ENCODE results near the gene PSG5. TPM values are rescaled to one million over a fixed set of nuclear protein-coding genes. Genes with fewer than 3 reads are reported as not detected.
"Not testable (repeated sequence)": the region's sequence is repeated elsewhere in the genome, so short reads cannot be mapped to it uniquely, and the experiment has no call there.

Gene PSG5
- total and polyA plus RNA-seq, 10 donors: not detected

- not testable (repeated sequence) for DNase-seq
- WGBS, 5 donors: 37 to 78% (median 56%) methylated on average over 4 to 5 of the region's 5 CpGs; no CpG with 5 or more reads in 1 of the 5 donors
These were observed 12.5 kb upstream of the PSG5 start for GRCh38 chr19:43198686-43199419.

GRCh38 chr19:43197666-43198397 lies 11.5 kb upstream of the PSG5 start:
- H3K27me3 ChIP-seq (replicated peaks in 1 of 7); H3K4me1 ChIP-seq; H3K9me3 ChIP-seq; H3K36me3 ChIP-seq; H3K4me3 ChIP-seq; intact Hi-C loops (cut with DNase I; ENCODE audit: low total_unique reads); H3K27ac ChIP-seq; DNase-seq: not testable (repeated sequence)
- 91 to 98% (median 95%) methylated on average over 4 to 6 of the region's 7 CpGs; no CpG with 5 or more reads in 1 of the 5 donors for whole genome bisulfite sequencing, 5 donors

More at GRCh38 chr19:43198686-43199419, 12.5 kb upstream of the PSG5 start:
- H3K4me1 ChIP-seq; H3K36me3 ChIP-seq; H3K27ac ChIP-seq; intact Hi-C loops (cut with DNase I; ENCODE audit: low total_unique reads); H3K4me3 ChIP-seq; H3K9me3 ChIP-seq; H3K27me3 ChIP-seq (replicated peaks in 1 of 7): not testable (repeated sequence)

GRCh38 chr19:43194397-43194796 lies 8.1 kb upstream of the PSG5 start:
- DNase-seq; H3K36me3 ChIP-seq; H3K27ac ChIP-seq; intact Hi-C loops (cut with DNase I; ENCODE audit: low total_unique reads); H3K4me1 ChIP-seq; H3K4me3 ChIP-seq; H3K9me3 ChIP-seq: not testable (repeated sequence)
- 80 to 86% (median 84%) methylated on average over 7 of the region's 7 CpGs for WGBS, 5 donors
- H3K27me3 ChIP-seq (replicated peaks in 1 of 7): peaks cover 0 to 17% (median 0%) of the 10 kb centered on the region in 7 donors

- H3K36me3 ChIP-seq; DNase-seq; intact Hi-C loops (cut with DNase I; ENCODE audit: low total_unique reads); H3K27ac ChIP-seq; H3K9me3 ChIP-seq; H3K4me3 ChIP-seq; H3K4me1 ChIP-seq: not testable (repeated sequence)
- WGBS, 5 donors: 46 to 62% (median 61%) methylated on average over 4 of the region's 4 CpGs
- H3K27me3 ChIP-seq (replicated peaks in 1 of 7): peaks cover 0 to 17% (median 0%) of the 10 kb centered on the region in 7 donors
These were observed 6.2 kb upstream of the PSG5 start for GRCh38 chr19:43192381-43193155.

- H3K27me3 ChIP-seq (replicated peaks in 1 of 7); H3K36me3 ChIP-seq; DNase-seq; H3K27ac ChIP-seq; H3K4me3 ChIP-seq; H3K4me1 ChIP-seq; intact Hi-C loops (cut with DNase I; ENCODE audit: low total_unique reads); H3K9me3 ChIP-seq: not testable (repeated sequence)
- 52 to 63% (median 61%) methylated on average over 8 to 9 of the region's 9 CpGs for WGBS, 5 donors
These were observed 1.8 kb upstream of the PSG5 start for GRCh38 chr19:43188092-43188491.

- H3K9me3 ChIP-seq; H3K27ac ChIP-seq; intact Hi-C loops (cut with DNase I; ENCODE audit: low total_unique reads); DNase-seq; H3K27me3 ChIP-seq (replicated peaks in 1 of 7); H3K4me3 ChIP-seq; H3K36me3 ChIP-seq; H3K4me1 ChIP-seq: not testable (repeated sequence)
- 55 to 71% (median 61%) methylated on average over 3 to 4 of the region's 4 CpGs for WGBS, 5 donors
These were observed 4.2 kb downstream of the PSG5 start for GRCh38 chr19:43181869-43182771.

- DNase-seq; H3K9me3 ChIP-seq; H3K4me1 ChIP-seq; H3K36me3 ChIP-seq; H3K27ac ChIP-seq; H3K27me3 ChIP-seq (replicated peaks in 1 of 7); intact Hi-C loops (cut with DNase I; ENCODE audit: low total_unique reads); H3K4me3 ChIP-seq: not testable (repeated sequence)
- 0 to 13% (median 4%) methylated on average over 1 of the region's 1 CpG; no CpG with 5 or more reads in 1 of the 5 donors for WGBS, 5 donors
These were observed 6.7 kb downstream of the PSG5 start for GRCh38 chr19:43179569-43180147.

- DNase-seq; intact Hi-C loops (cut with DNase I; ENCODE audit: low total_unique reads); H3K36me3 ChIP-seq; H3K27ac ChIP-seq; H3K4me1 ChIP-seq; H3K27me3 ChIP-seq (replicated peaks in 1 of 7); H3K4me3 ChIP-seq; H3K9me3 ChIP-seq: not testable (repeated sequence)
- 63 to 100% (median 92%) methylated on average over 1 to 3 of the region's 3 CpGs for WGBS, 5 donors
These were observed 7.8 kb downstream of the PSG5 start for GRCh38 chr19:43178577-43178976.

GRCh38 chr19:43165906-43166305 lies 20.4 kb downstream of the PSG5 start:
- H3K9me3 ChIP-seq; intact Hi-C loops (cut with DNase I; ENCODE audit: low total_unique reads); H3K27ac ChIP-seq; H3K36me3 ChIP-seq; H3K4me3 ChIP-seq; DNase-seq; H3K4me1 ChIP-seq: not testable (repeated sequence)
- H3K27me3 ChIP-seq (replicated peaks in 1 of 7): peaks cover 0 to 14% (median 0%) of the 10 kb centered on the region in 7 donors
- 58 to 87% (median 68%) methylated on average over 3 of the region's 3 CpGs for WGBS, 5 donors

- not testable (repeated sequence) for H3K4me3 ChIP-seq, DNase-seq
- 71 to 88% (median 77%) methylated on average over 3 of the region's 3 CpGs for WGBS, 5 donors
These were observed 23.2 kb downstream of the PSG5 start for GRCh38 chr19:43163135-43163534.

More at GRCh38 chr19:43163135-43163534, 23.2 kb downstream of the PSG5 start:
- H3K27me3 ChIP-seq (replicated peaks in 1 of 7); H3K9me3 ChIP-seq; intact Hi-C loops (cut with DNase I; ENCODE audit: low total_unique reads); H3K27ac ChIP-seq; H3K36me3 ChIP-seq; H3K4me1 ChIP-seq: not testable (repeated sequence)

Data from spleen (tissue), 11 donors.